DOHH2 (cell line): Measurements from ENCODE around the gene VASP.

Source experiments
- H3F3A ChIP-seq: fragments of 200-600 bp; sonication (generic), shearing (Covaris generic); 2 replicates; pipeline ENCODE4 v1.6.0; 2016; ENCODE audit warnings: antibody characterized with exemption, mild to moderate bottlenecking; ENCODE audit not compliant: control insufficient read depth, insufficient read depth
- H3K27ac ChIP-seq: fragments of 200-600 bp; sonication (generic); 2 replicates; pipeline ENCODE4 v1.5.1; 2014; ENCODE audit warnings: low read depth, mild to moderate bottlenecking, low read length, moderate library complexity
- H3K27me3 ChIP-seq: fragments of 200-600 bp; sonication (generic); 2 replicates; pipeline ENCODE4 v1.6.1; 2014; ENCODE audit warnings: mild to moderate bottlenecking, low read length, mixed read lengths; ENCODE audit not compliant: control insufficient read depth
- H3K36me3 ChIP-seq: fragments of 200-600 bp; sonication (generic); 2 replicates; pipeline ENCODE4 v1.6.1; 2014; ENCODE audit warnings: mild to moderate bottlenecking, low read length, moderate library complexity, mixed read lengths; ENCODE audit not compliant: control insufficient read depth
- H3K4me1 ChIP-seq: fragments of 200-600 bp; sonication (generic); 2 replicates; pipeline ENCODE4 v1.6.1; 2014; ENCODE audit warnings: mild to moderate bottlenecking, low read length, mixed read lengths; ENCODE audit not compliant: control insufficient read depth
- H3K4me2 ChIP-seq: fragments of 200-600 bp; sonication (generic); 2 replicates; pipeline ENCODE4 v1.6.0; 2014; ENCODE audit warnings: mild to moderate bottlenecking, low read length, moderate library complexity
- H3K4me3 ChIP-seq: fragments of 200-600 bp; sonication (generic); 2 replicates; pipeline ENCODE4 v1.5.1; 2014; ENCODE audit warnings: mild to moderate bottlenecking, low read length, mixed read lengths
- H3K79me2 ChIP-seq: fragments of 200-600 bp; sonication (generic); 2 replicates; pipeline ENCODE4 v1.6.1; 2014; ENCODE audit warnings: mild to moderate bottlenecking, low read length, mixed read lengths; ENCODE audit not compliant: control insufficient read depth
- H3K9me2 ChIP-seq: fragments of 200-600 bp; sonication (generic); replicated peaks from 2 replicates; pipeline ENCODE4 v1.6.1; 2014; ENCODE audit warnings: mild to moderate bottlenecking, low read length, mixed read lengths; ENCODE audit not compliant: control insufficient read depth
- H3K9me3 ChIP-seq: fragments of 200-600 bp; sonication (generic); 2 replicates; pipeline ENCODE4 v1.6.1; 2014; ENCODE audit warnings: antibody characterized with exemption, low read length, mixed read lengths; ENCODE audit not compliant: control insufficient read depth, insufficient read depth
- H4K20me1 ChIP-seq: fragments of 200-600 bp; sonication (generic); 2 replicates; pipeline ENCODE4 v1.6.0; 2014; ENCODE audit warnings: low read depth, mild to moderate bottlenecking, antibody characterized with exemption, low read length, moderate library complexity; ENCODE audit not compliant: control insufficient read depth, insufficient read depth
- CTCF ChIP-seq: fragments of 200-600 bp; sonication (generic); IDR thresholded peaks from one replicate; pipeline ENCODE4 v1.5.1; 2014; ENCODE audit warnings: antibody characterized with exemption, mild to moderate bottlenecking, low read depth, low read length; ENCODE audit not compliant: poor library complexity, severe bottlenecking
- EZH2phosphoT487 ChIP-seq: fragments of 200-600 bp; sonication (generic); IDR thresholded peaks from 2 replicates; pipeline ENCODE4 v1.6.1; 2017; ENCODE audit warnings: borderline replicate concordance, mild to moderate bottlenecking, antibody characterized with exemption, low read length, moderate library complexity, mixed read lengths

The VASP gene

GRCh38 chr19:45571457-45572220 is 64.4 kb downstream of the VASP start:
- H3K36me3 ChIP-seq: no peaks in the 10 kb centered on the region
- H3F3A ChIP-seq: peaks cover 6% of the 10 kb centered on the region
- 0 out of 2 replicates have a peak, but pooled peaks cover 2% of the 10 kb centered on the region for H4K20me1 ChIP-seq
- no peak for TF ChIP-seq CTCF
- no peak for TF ChIP-seq EZH2phosphoT487
- no peak overlapping the region for H3K4me3 ChIP-seq
- H3K4me2 ChIP-seq: no peak overlapping the region
- peaks cover 6% of the 10 kb centered on the region; the same call in 1 of the 2 replicates for H3K4me1 ChIP-seq
- H3K79me2 ChIP-seq: peaks cover 7% of the 10 kb centered on the region
- H3K9me2 ChIP-seq: no peaks in the 10 kb centered on the region
- H3K9me3 ChIP-seq: no peaks in the 10 kb centered on the region
- H3K27ac ChIP-seq: no peak overlapping the region
- no peaks in the 10 kb centered on the region for H3K27me3 ChIP-seq

- H3K4me1 ChIP-seq: peaks cover 6% of the 10 kb centered on the region; the same call in 1 of the 2 replicates
- 0 out of 2 replicates have a peak, but pooled peaks cover 3% of the 10 kb centered on the region for H4K20me1 ChIP-seq
- H3K4me3 ChIP-seq: no peak overlapping the region
- no peak overlapping the region for H3K27ac ChIP-seq
- no peak overlapping the region for H3K4me2 ChIP-seq
- H3K36me3 ChIP-seq: no peaks in the 10 kb centered on the region
- peaks cover 6% of the 10 kb centered on the region; the same call in 1 of the 2 replicates for H3F3A ChIP-seq
- H3K9me3 ChIP-seq: no peaks in the 10 kb centered on the region
- no peaks in the 10 kb centered on the region for H3K27me3 ChIP-seq
- H3K9me2 ChIP-seq: no peaks in the 10 kb centered on the region
- H3K79me2 ChIP-seq: peaks cover 12% of the 10 kb centered on the region
- TF ChIP-seq CTCF (no peak), EZH2phosphoT487 (no peak)
These were observed 67.2 kb downstream of the VASP start for GRCh38 chr19:45574526-45574925.

DNA sequence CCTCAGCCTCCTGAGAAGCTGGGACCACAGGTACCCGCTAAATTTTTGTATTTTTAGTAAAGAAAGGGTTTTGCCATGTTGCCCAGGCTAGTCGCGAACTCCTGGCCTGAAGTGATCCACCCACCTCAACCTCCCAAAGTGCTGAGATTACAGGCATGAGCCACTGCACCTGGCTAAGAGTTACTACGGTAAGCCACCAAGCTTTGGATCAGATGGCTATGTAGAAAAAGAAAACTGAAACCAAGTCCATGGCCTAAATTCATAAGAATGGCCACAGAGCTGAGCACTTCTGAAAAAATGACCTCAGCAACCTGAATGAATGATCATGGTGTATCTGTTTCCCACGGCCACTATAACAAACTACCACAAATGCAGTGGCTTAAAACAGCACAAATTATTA is 67.9 kb downstream of the VASP start:
- peaks cover 11% of the 10 kb centered on the region; the same call in 1 of the 2 replicates for H3K79me2 ChIP-seq

More for the DNA sequence above, 67.9 kb downstream of the VASP start:
- Histone ChIP-seq H3K4me3 (no peak overlapping the region), H3K36me3 (no peaks in the 10 kb centered on the region), H3K27ac (no peak overlapping the region), H3K4me1 (no peaks in the 10 kb centered on the region), H3K4me2 (no peak overlapping the region), H3K27me3 (no peaks in the 10 kb centered on the region), H3F3A (peaks cover 6% of the 10 kb centered on the region; the same call in 1 of the 2 replicates), H4K20me1 (0 out of 2 replicates have a peak, but pooled peaks cover 3% of the 10 kb centered on the region), H3K9me3 (no peaks in the 10 kb centered on the region), H3K9me2 (no peaks in the 10 kb centered on the region)
- no peak for TF ChIP-seq CTCF
- TF ChIP-seq EZH2phosphoT487: no peak
